Nephron progenitor cell (in vitro differentiated cells): ENCODE results near the gene ANKRD31.

Source experiments
- DNase-seq: peaks from one replicate; pipeline ENCODE4 v3.0.0; 2021
- H3K27ac Mint-ChIP-seq: 2 replicates; pipeline ENCODE4 v1.8.0; 2021; ENCODE audit warnings: mild to moderate bottlenecking, moderate library complexity, mixed read lengths
- H3K27me3 Mint-ChIP-seq: 2 replicates; pipeline ENCODE4 v1.8.0; 2021; ENCODE audit warnings: mild to moderate bottlenecking, low read depth, mixed read lengths; ENCODE audit not compliant: poor library complexity
- H3K36me3 Mint-ChIP-seq: 2 replicates; pipeline ENCODE4 v1.8.0; 2021; ENCODE audit warnings: low read depth, mixed read lengths
- H3K4me1 Mint-ChIP-seq: 2 replicates; pipeline ENCODE4 v1.8.0; 2021; ENCODE audit warnings: mixed read lengths
- H3K4me3 Mint-ChIP-seq: 2 replicates; pipeline ENCODE4 v1.8.0; 2021; ENCODE audit warnings: mild to moderate bottlenecking, moderate library complexity, mixed read lengths
- H3K9me3 Mint-ChIP-seq: 2 replicates; pipeline ENCODE4 v1.8.0; 2021; ENCODE audit warnings: mild to moderate bottlenecking, moderate library complexity, mixed read lengths
- TF ChIP-seq, protein P1 (sequence below): fragments of 200-600 bp; sonication (generic); IDR thresholded peaks from 2 replicates; pipeline ENCODE4 v1.5.0; 2021; ENCODE audit warnings: antibody characterized with exemption

The ANKRD31 gene

DNA sequence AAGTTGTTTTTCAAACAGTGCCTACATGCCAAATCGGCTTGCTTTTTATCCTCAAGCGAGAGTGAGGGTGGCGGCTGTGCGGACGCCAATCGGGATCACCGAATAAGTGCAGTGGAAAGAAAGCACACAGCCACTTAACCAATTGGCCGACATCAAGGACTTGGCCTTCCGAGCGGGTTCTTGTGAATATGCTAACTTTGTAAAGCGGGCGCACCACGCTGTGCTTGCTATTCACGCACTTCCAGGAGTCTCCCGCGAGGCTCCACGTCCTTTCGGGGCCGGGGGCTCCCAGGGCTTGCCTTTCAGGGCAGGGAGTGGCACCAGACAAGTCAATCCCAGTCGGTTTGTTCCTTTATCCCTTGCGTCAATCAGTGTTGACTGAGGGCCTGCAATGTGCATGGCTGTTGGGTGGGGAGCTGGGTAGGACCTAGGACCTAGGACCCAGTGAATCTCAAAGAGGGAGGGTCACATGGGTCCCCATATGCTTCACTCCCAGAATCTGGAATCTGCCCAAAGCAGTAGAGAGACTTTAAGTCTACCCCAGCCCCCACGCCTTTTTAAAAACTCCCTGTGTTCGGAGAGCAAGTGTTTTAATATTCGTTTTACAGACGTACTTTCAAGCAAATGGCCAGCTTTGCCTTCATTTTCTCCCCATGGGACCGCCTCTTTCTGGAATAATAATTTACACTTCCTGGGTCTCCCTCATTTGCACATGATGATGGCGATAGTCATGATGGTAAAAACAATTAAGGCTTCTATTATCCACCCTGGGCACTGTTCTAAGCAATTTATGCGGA is 182.3 kb downstream of the ANKRD31 start:
- Mint-ChIP-seq H3K27ac (no peak overlapping the region), H3K4me3 (peak overlapping the region; percentile 89), H3K27me3 (peaks cover 56% of the 10 kb centered on the region), H3K36me3 (no peaks in the 10 kb centered on the region), H3K4me1 (peaks cover 37% of the 10 kb centered on the region), H3K9me3 (no peaks in the 10 kb centered on the region)
- DNase-seq = peak; percentile 30
- TF ChIP-seq, protein P1, sequence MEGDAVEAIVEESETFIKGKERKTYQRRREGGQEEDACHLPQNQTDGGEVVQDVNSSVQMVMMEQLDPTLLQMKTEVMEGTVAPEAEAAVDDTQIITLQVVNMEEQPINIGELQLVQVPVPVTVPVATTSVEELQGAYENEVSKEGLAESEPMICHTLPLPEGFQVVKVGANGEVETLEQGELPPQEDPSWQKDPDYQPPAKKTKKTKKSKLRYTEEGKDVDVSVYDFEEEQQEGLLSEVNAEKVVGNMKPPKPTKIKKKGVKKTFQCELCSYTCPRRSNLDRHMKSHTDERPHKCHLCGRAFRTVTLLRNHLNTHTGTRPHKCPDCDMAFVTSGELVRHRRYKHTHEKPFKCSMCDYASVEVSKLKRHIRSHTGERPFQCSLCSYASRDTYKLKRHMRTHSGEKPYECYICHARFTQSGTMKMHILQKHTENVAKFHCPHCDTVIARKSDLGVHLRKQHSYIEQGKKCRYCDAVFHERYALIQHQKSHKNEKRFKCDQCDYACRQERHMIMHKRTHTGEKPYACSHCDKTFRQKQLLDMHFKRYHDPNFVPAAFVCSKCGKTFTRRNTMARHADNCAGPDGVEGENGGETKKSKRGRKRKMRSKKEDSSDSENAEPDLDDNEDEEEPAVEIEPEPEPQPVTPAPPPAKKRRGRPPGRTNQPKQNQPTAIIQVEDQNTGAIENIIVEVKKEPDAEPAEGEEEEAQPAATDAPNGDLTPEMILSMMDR = no peak

DNA sequence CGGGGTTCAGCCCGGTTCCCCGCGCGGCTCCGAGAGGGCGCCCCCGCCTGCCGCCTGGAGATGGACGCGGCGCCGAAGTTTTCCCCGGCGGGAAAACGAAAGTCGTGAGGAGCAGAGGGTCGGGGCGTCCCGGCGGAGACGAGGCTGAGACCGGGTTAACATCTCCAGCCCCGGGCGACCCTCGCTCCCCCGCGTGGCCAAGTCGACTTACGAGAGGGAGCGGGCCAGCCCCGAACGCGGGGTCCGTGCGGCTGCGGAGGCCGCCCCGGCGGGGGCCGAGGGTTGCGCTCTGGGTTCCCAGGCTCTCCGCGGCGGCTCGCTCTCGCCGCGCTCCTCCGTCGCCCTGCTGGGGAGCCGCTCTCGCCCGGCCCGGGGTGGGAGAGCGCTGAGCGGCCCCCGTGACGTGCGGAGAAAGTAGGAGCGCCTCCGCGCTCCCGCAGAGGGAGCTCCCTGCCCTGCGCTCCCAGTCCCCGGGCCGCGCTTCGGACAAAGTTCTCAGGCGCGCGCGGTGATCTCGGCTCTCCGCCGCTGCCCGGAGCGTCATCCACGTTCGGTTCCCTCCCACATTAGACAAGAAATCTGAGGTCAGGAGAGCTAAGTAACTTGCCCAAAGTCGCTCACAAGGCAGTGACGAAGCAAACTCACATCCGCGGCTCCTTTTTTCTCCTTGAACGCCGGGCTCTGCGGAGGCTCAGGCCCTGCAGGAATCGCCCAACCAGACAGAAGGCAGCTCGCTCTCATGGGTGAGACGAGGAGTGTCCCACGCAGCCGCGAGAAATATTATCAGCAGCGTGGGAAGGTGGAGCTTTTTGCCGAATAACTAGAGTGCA is 183.2 kb downstream of the ANKRD31 start:
- no peaks in the 10 kb centered on the region for H3K36me3 Mint-ChIP-seq
- no peaks in the 10 kb centered on the region for H3K9me3 Mint-ChIP-seq
- H3K27me3 Mint-ChIP-seq = peaks cover 53% of the 10 kb centered on the region
- peak overlapping the region; percentile 67 for H3K27ac Mint-ChIP-seq
- DNase-seq = peak; percentile 77
- H3K4me1 Mint-ChIP-seq = peaks cover 37% of the 10 kb centered on the region
- H3K4me3 Mint-ChIP-seq = peak overlapping the region; percentile 89
- TF ChIP-seq, protein P1 = no peak

DNA sequence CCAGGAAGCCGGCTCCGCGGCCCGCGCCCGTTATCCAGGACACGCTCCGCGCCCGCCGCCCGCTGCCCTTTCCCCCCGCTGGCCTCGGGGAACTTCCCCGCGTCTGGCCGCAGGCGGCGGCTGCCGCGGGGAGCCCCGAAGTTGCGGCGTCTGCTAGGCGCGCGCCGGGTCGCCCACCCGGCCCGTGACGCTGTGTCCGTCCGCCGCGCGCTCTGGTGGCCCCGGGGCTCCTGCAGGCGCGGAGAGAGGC is 183.7 kb downstream of the ANKRD31 start:
- H3K4me3 Mint-ChIP-seq = peak overlapping the region; percentile 78
- TF ChIP-seq, protein P1 = no peak
- no peaks in the 10 kb centered on the region for H3K36me3 Mint-ChIP-seq
- H3K4me1 Mint-ChIP-seq = peaks cover 37% of the 10 kb centered on the region
- DNase-seq = no peak
- H3K27me3 Mint-ChIP-seq = peaks cover 53% of the 10 kb centered on the region
- H3K9me3 Mint-ChIP-seq = no peaks in the 10 kb centered on the region
- no peak overlapping the region for H3K27ac Mint-ChIP-seq

DNA sequence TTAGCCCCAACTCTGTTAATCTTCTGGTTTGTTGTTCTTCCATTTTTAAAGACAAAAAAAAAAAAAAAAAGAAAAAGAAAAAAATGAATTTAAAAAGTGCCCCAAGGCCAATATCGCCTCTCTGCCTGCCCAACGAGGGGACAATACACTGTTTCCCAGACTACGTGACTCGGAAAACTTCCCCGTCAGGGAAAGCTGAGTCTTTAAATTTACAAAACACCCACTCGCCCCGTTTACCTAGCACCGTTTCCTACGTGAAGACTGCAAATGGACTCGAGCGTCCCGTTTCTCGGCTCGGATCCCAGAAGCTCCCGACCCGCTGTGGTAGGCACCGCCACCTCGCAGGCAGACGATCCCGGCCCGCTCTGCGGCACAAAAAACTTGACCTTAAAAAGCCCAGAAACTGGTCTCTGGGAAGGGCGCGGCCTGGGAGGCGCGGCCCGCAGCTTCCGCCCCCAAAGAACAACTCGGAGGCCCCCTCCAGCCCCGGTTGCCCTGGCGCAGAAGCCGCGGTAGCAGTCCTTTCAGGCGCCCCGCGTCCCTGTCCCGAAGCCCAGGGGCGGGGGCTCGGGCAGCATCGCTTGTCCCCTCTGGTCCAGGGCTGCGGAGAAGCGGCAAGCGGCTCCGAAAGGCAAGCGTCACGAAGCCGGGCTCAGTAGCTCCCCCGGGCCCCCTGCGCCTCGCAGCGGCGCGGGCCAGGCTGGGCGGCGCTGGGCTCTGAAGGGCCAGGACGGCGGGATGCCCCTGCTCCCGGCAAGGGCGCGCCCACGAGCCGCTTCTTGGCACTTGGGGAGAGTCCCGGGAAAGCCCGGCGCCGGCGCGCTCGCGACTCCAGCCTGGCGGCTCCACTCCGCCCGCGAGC is 184.3 kb downstream of the ANKRD31 start, which contains the start of gene GCNT4:
TSS of gene GCNT4 (minus strand) at position 367 of the 862 bp plus-strand sequence. CDS start 22,521 bp downstream, outside the sequence.
- peak; percentile 64 for DNase-seq
- TF ChIP-seq, protein P1 = no peak
- Mint-ChIP-seq H3K4me3 (peak within 1 kb of the TSS; percentile 86), H3K27ac (no peak within 1 kb of the TSS), H3K36me3 (no peaks in the 10 kb centered on the region), H3K9me3 (no peaks in the 10 kb centered on the region), H3K27me3 (peaks cover 51% of the 10 kb centered on the region), H3K4me1 (peaks cover 37% of the 10 kb centered on the region)

DNA sequence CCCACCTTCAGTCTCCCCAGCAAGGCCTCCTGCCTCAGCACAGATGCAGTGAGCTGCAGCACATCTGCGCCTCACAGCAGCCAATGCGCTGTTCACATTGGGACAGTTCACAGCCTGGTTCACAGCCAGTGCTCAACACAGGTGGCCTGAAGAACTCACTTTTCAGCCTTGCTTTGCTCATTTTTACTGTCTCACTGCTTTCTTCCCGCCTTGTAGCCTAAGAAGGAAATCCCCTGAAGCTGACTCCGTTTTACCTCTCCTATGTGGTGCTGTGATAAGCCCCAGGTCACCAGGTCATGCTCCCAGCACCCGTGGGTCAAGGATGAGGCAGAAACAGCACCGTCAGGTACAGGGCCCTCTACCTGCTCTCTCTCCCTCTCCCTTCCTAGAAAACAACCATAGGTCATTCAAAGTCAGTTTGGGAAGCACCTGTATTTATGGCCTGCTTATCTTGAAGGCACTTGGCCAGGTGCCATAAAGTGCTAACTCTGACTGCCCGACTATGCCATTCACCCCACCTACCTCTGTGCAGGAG is 185.4 kb downstream of the ANKRD31 start:
- TF ChIP-seq, protein P1 = no peak
- peaks cover 47% of the 10 kb centered on the region for H3K27me3 Mint-ChIP-seq
- peak overlapping the region; percentile 86 for H3K4me3 Mint-ChIP-seq
- no peaks in the 10 kb centered on the region for H3K9me3 Mint-ChIP-seq
- H3K4me1 Mint-ChIP-seq = peaks cover 41% of the 10 kb centered on the region
- no peak overlapping the region for H3K27ac Mint-ChIP-seq
- H3K36me3 Mint-ChIP-seq = no peaks in the 10 kb centered on the region
- peak; percentile 6 for DNase-seq
